BJ (cell line): ENCODE data around the gene RNF121. TPM values are rescaled to one million over a fixed set of nuclear protein-coding genes. Genes with fewer than 3 reads are reported as not detected.

ENCODE experiments used
- CTCF ChIA-PET: fragments of 350-600 bp; formaldehyde crosslinking; extraction: SDS; loops from one replicate; lab custom pipeline; 2021; ENCODE audit warnings: antibody characterized with exemption, inconsistent platforms; lab: Yijun Ruan, JAX
- POLR2A ChIA-PET: fragments of 300-600 bp; sonication (Branson Sonifier 250); formaldehyde crosslinking; extraction: SDS; loops from one replicate; lab custom pipeline; 2021; ENCODE audit warnings: antibody characterized with exemption; lab: Charles Lee
- DNase-seq: peaks from one replicate; pipeline ENCODE4 v3.0.0-alpha.2; 2011; ENCODE audit warnings: low read depth
- H3K27me3 ChIP-seq: 2 replicates; pipeline ENCODE4 v1.6.0; 2011; ENCODE audit warnings: low read length; ENCODE audit not compliant: control insufficient read depth, insufficient read depth
- H3K36me3 ChIP-seq: 2 replicates; pipeline ENCODE4 v1.5.1; 2011; ENCODE audit warnings: low read length; ENCODE audit not compliant: control insufficient read depth, insufficient read depth
- H3K4me3 ChIP-seq: 2 replicates; pipeline ENCODE4 v1.5.1; 2011; ENCODE audit warnings: low read depth, mild to moderate bottlenecking, control low read depth, low read length
- CTCF ChIP-seq: IDR thresholded peaks from 2 replicates; pipeline ENCODE4 v1.5.1; 2011; ENCODE audit warnings: low read depth, mild to moderate bottlenecking, control low read depth, inconsistent platforms, low read length, moderate library complexity; ENCODE audit not compliant: insufficient read depth
- polyA plus RNA-seq: library from polyadenylated mRNA; depleted of rRNA; stranded (reverse); fragments of >200 nt; gene quantifications from 2 replicates; pipeline ENCODE4 v1.2.3, GENCODE V29; 2011

Gene RNF121
- polyA plus RNA-seq, 1 experiment: 77.3 TPM

GRCh38 chr11:71996946-71997345, 68.1 kb downstream of the RNF121 start:
- H3K4me3 ChIP-seq: no peak overlapping the region
- TF ChIP-seq CTCF: no peak
- ChIA-PET POLR2A (no interaction called here), CTCF (interaction anchor here (0.8 to 1.6 kb wide), 2 partner anchors 13 to 94 kb away, joined by 3 read pairs; no protein-coding TSS in a partner anchor)
- no peak for DNase-seq
- H3K36me3 ChIP-seq: peaks cover 8% of the 10 kb centered on the region
- H3K27me3 ChIP-seq: no peaks in the 10 kb centered on the region

- no peaks in the 10 kb centered on the region for H3K27me3 ChIP-seq
- TF ChIP-seq CTCF: no peak
- no peak for DNase-seq
- H3K4me3 ChIP-seq: no peak overlapping the region
- ChIA-PET CTCF (interaction anchor here (0.8 to 2.9 kb wide), 4 partner anchors 8 to 94 kb away, joined by 3 to 21 read pairs (median 4); no protein-coding TSS in a partner anchor), POLR2A (no interaction called here)
- peaks cover 10% of the 10 kb centered on the region for H3K36me3 ChIP-seq
These were observed 68.7 kb downstream of the RNF121 start for GRCh38 chr11:71997594-71997993.

- Histone ChIP-seq H3K36me3 (peaks cover 14% of the 10 kb centered on the region), H3K27me3 (no peaks in the 10 kb centered on the region), H3K4me3 (no peak overlapping the region)
- no peak for DNase-seq
- POLR2A ChIA-PET: no interaction called here
- TF ChIP-seq CTCF: no peak
- CTCF ChIA-PET: interaction anchor here (0.6 to 2.9 kb wide), 4 partner anchors 9 to 435 kb away, joined by 3 to 21 read pairs (median 4); no protein-coding TSS in a partner anchor
These were observed 69.2 kb downstream of the RNF121 start for GRCh38 chr11:71998061-71998460.

- CTCF ChIA-PET: interaction anchor here (0.9 to 2.9 kb wide), 5 partner anchors 9 to 416 kb away, joined by 3 to 21 read pairs (median 3); no protein-coding TSS in a partner anchor
- DNase-seq: no peak
- no peak within 1 kb of the TSS for H3K4me3 ChIP-seq
These were observed 69.9 kb downstream of the RNF121 start, which contains the start of gene IL18BP for GRCh38 chr11:71998649-71999310. IL18BP (plus strand) TSS chr11:71998909; CDS start chr11:71999985, 1,076 bp downstream.

More at GRCh38 chr11:71998649-71999310, 69.9 kb downstream of the RNF121 start, which contains the start of gene IL18BP:
- no peak for TF ChIP-seq CTCF
- Histone ChIP-seq H3K27me3 (no peaks in the 10 kb centered on the region), H3K36me3 (peaks cover 21% of the 10 kb centered on the region)
- POLR2A ChIA-PET: no interaction called here
